Astrocyte (in vitro differentiated cells and primary cell): ENCODE data around the gene CHST6. TPM values are rescaled to one million over a fixed set of nuclear protein-coding genes. Genes with fewer than 3 reads are reported as not detected.
"Not testable (repeated sequence)": the region's sequence is repeated elsewhere in the genome, so short reads cannot be mapped to it uniquely, and the experiment has no call there.

Experiments
- DNase-seq: peaks from one replicate; pipeline ENCODE4 v3.0.0-alpha.2; 2010; ENCODE audit warnings: low read depth
- FAIRE-seq: peaks from 2 replicates; lab custom pipeline; 2011; peaks lifted over from hg19 to GRCh38; lab: Jason Lieb, UNC
- H2AFZ ChIP-seq: 2 replicates; pipeline ENCODE4 v1.6.0; 2012; ENCODE audit warnings: low read depth, low read length, inconsistent platforms
- H3K27ac ChIP-seq: 2 replicates; pipeline ENCODE4 v1.5.1; 2011; ENCODE audit warnings: low read depth, low read length, inconsistent platforms
- H3K27me3 ChIP-seq: 2 replicates; pipeline ENCODE4 v1.6.0; 2011; ENCODE audit warnings: low read length, inconsistent platforms; ENCODE audit not compliant: insufficient read depth
- H3K36me3 ChIP-seq: 2 replicates; pipeline ENCODE4 v1.5.1; 2011; ENCODE audit warnings: low read length, inconsistent platforms; ENCODE audit not compliant: insufficient read depth
- H3K4me1 ChIP-seq: 2 replicates; pipeline ENCODE4 v1.5.1; 2011; ENCODE audit warnings: low read length, inconsistent platforms; ENCODE audit not compliant: insufficient read depth
- H3K4me2 ChIP-seq: 2 replicates; pipeline ENCODE4 v1.6.0; 2012; ENCODE audit warnings: low read length, inconsistent platforms
- H3K4me3 ChIP-seq: 2 replicates; pipeline ENCODE4 v1.5.1; 2011; ENCODE audit warnings: low read depth, mild to moderate bottlenecking, low read length, inconsistent platforms; ENCODE audit not compliant: insufficient read depth
- H3K79me2 ChIP-seq: 2 replicates; pipeline ENCODE4 v1.6.0; 2012; ENCODE audit warnings: mild to moderate bottlenecking, low read length, inconsistent platforms; ENCODE audit not compliant: insufficient read depth
- H3K9ac ChIP-seq: 2 replicates; pipeline ENCODE4 v1.6.0; 2012; ENCODE audit warnings: mild to moderate bottlenecking, low read length, inconsistent platforms
- H3K9me3 ChIP-seq: 2 replicates; pipeline ENCODE4 v1.5.1; 2012; ENCODE audit warnings: low read depth, mild to moderate bottlenecking, low read length, inconsistent platforms; ENCODE audit not compliant: insufficient read depth
- H4K20me1 ChIP-seq: 2 replicates; pipeline ENCODE4 v1.6.0; 2012; ENCODE audit warnings: low read length, inconsistent platforms; ENCODE audit not compliant: insufficient read depth
- H3K27ac Mint-ChIP-seq: one replicate; pipeline ENCODE4 v1.8.0; 2021; ENCODE audit warnings: mild to moderate bottlenecking, mixed read lengths; ENCODE audit not compliant: unreplicated experiment
- H3K27me3 Mint-ChIP-seq: one replicate; pipeline ENCODE4 v1.8.0; 2021; ENCODE audit warnings: low read depth, mixed read lengths; ENCODE audit not compliant: unreplicated experiment
- H3K36me3 Mint-ChIP-seq: one replicate; pipeline ENCODE4 v1.8.0; 2021; ENCODE audit warnings: low read depth, mixed read lengths; ENCODE audit not compliant: unreplicated experiment
- H3K4me1 Mint-ChIP-seq: one replicate; pipeline ENCODE4 v1.8.0; 2021; ENCODE audit warnings: low read depth, mixed read lengths; ENCODE audit not compliant: unreplicated experiment
- H3K4me3 Mint-ChIP-seq: one replicate; pipeline ENCODE4 v1.8.0; 2021; ENCODE audit warnings: mild to moderate bottlenecking, moderate library complexity, mixed read lengths; ENCODE audit not compliant: unreplicated experiment
- H3K9me3 Mint-ChIP-seq: one replicate; pipeline ENCODE4 v1.8.0; 2021; ENCODE audit warnings: mild to moderate bottlenecking, mixed read lengths; ENCODE audit not compliant: unreplicated experiment
- CTCF ChIP-seq: IDR thresholded peaks from 2 replicates; pipeline ENCODE4 v1.5.1; 2011; ENCODE audit warnings: low read depth, mild to moderate bottlenecking, inconsistent platforms, low read length, moderate library complexity; ENCODE audit not compliant: insufficient read depth
- EZH2 ChIP-seq: IDR thresholded peaks from 2 replicates; pipeline ENCODE4 v1.6.1; 2012; ENCODE audit warnings: mild to moderate bottlenecking, low read length, inconsistent platforms; ENCODE audit not compliant: insufficient read depth
- total RNA-seq: library from RNA; stranded (reverse); gene quantifications from 2 replicates; pipeline ENCODE4 v1.2.1, GENCODE V29; 2021

CHST6 gene
- total RNA-seq, 1 donor from 2014 or later, result 2.5 TPM

GRCh38 chr16:75456971-75457370 lies 38.3 kb downstream of the CHST6 start:
- H3K79me2 ChIP-seq, result peaks cover 94% of the 10 kb centered on the region
- no peak overlapping the region for H3K4me3 Mint-ChIP-seq
- no peak overlapping the region for H3K4me3 ChIP-seq
- H3K27me3 ChIP-seq, result no peaks in the 10 kb centered on the region
- H3K27me3 Mint-ChIP-seq, result no peaks in the 10 kb centered on the region
- H3K9ac ChIP-seq, result no peak overlapping the region
- no peak overlapping the region for H3K27ac Mint-ChIP-seq
- no peaks in the 10 kb centered on the region for H3K9me3 Mint-ChIP-seq
- H3K9me3 ChIP-seq, result no peaks in the 10 kb centered on the region
- H4K20me1 ChIP-seq, result peaks cover 92% of the 10 kb centered on the region
- TF ChIP-seq CTCF, result no peak
- TF ChIP-seq EZH2, result no peak
- peaks cover 10% of the 10 kb centered on the region for H3K4me1 Mint-ChIP-seq
- no peaks in the 10 kb centered on the region for H3K36me3 ChIP-seq
- no peak for FAIRE-seq
- no peak overlapping the region for H3K4me2 ChIP-seq
- DNase-seq, result no peak
- H2AFZ ChIP-seq, result no peak overlapping the region
- peaks cover 4% of the 10 kb centered on the region for H3K36me3 Mint-ChIP-seq
- no peaks in the 10 kb centered on the region for H3K4me1 ChIP-seq
- H3K27ac ChIP-seq, result no peak overlapping the region

GRCh38 chr16:75456486-75456885 lies 38.8 kb downstream of the CHST6 start:
- not testable (repeated sequence) for FAIRE-seq, H3K4me3 Mint-ChIP-seq

GRCh38 chr16:75455677-75456076 lies 39.6 kb downstream of the CHST6 start:
- H4K20me1 ChIP-seq, result peaks cover 86% of the 10 kb centered on the region
- no peak overlapping the region for H3K4me3 ChIP-seq
- Mint-ChIP-seq H3K27me3 (no peaks in the 10 kb centered on the region), H3K27ac (no peak overlapping the region), H3K9me3 (no peaks in the 10 kb centered on the region), H3K4me3 (no peak overlapping the region), H3K4me1 (peaks cover 9% of the 10 kb centered on the region), H3K36me3 (peaks cover 10% of the 10 kb centered on the region)
- FAIRE-seq, result no peak
- H3K4me1 ChIP-seq, result no peaks in the 10 kb centered on the region
- no peak overlapping the region for H2AFZ ChIP-seq
- H3K9me3 ChIP-seq, result no peaks in the 10 kb centered on the region
- peaks cover 87% of the 10 kb centered on the region for H3K79me2 ChIP-seq
- H3K4me2 ChIP-seq, result no peak overlapping the region
- H3K27ac ChIP-seq, result no peak overlapping the region
- peaks cover 3% of the 10 kb centered on the region for H3K36me3 ChIP-seq
- TF ChIP-seq CTCF (no peak), EZH2 (no peak)
- H3K9ac ChIP-seq, result no peak overlapping the region
- no peaks in the 10 kb centered on the region for H3K27me3 ChIP-seq
- no peak for DNase-seq

More at GRCh38 chr16:75456486-75456885, 38.8 kb downstream of the CHST6 start:
- H3K4me1 ChIP-seq, H3K4me1 Mint-ChIP-seq, H3K27me3 Mint-ChIP-seq, H3K36me3 ChIP-seq, H3K9me3 ChIP-seq, H2AFZ ChIP-seq, H3K36me3 Mint-ChIP-seq, H3K27ac Mint-ChIP-seq, H3K4me2 ChIP-seq, H3K27ac ChIP-seq, H3K27me3 ChIP-seq, H3K4me3 ChIP-seq, H3K9me3 Mint-ChIP-seq, H3K9ac ChIP-seq, DNase-seq: not testable (repeated sequence)
- Histone ChIP-seq H3K79me2 (peaks cover 92% of the 10 kb centered on the region), H4K20me1 (peaks cover 89% of the 10 kb centered on the region)
